GM19239 (cell line): ENCODE data around the gene MEGF8.
A peak's percentile ranks its signal among the peaks of the same experiment; 100 is the strongest.

Experiments
- DNase-seq: peaks from one replicate; pipeline ENCODE4 v3.0.0; 2011; ENCODE audit warnings: low spot score; ENCODE audit not compliant: insufficient read length
- FAIRE-seq: peaks from 2 replicates; lab custom pipeline; 2011; peaks lifted over from hg19 to GRCh38; lab: Jason Lieb, UNC

The MEGF8 gene

GRCh38 chr19:42285541-42285941 is 39.9 kb upstream of the MEGF8 start:
- peak; percentile 59 for FAIRE-seq
- DNase-seq = no peak

DNA sequence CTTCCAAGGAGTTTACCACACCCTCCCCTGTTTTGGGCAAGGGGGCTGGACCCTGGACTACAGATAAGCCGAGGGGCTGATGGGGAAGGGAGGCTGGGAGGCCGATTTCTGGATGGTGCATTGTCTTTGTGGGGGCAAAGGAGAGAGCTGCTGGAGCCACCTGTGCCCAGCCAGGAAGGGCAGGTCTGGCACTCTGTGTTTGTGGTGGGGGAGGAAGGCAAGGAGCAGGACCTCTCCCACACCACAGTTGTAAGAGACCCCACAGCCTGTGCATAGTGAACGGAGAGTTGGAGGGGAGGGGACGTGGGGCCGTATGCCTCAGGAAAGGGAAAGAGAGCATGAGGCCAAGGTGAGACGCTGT is 39.5 kb upstream of the MEGF8 start:
- FAIRE-seq (no peak), DNase-seq (no peak)

DNA sequence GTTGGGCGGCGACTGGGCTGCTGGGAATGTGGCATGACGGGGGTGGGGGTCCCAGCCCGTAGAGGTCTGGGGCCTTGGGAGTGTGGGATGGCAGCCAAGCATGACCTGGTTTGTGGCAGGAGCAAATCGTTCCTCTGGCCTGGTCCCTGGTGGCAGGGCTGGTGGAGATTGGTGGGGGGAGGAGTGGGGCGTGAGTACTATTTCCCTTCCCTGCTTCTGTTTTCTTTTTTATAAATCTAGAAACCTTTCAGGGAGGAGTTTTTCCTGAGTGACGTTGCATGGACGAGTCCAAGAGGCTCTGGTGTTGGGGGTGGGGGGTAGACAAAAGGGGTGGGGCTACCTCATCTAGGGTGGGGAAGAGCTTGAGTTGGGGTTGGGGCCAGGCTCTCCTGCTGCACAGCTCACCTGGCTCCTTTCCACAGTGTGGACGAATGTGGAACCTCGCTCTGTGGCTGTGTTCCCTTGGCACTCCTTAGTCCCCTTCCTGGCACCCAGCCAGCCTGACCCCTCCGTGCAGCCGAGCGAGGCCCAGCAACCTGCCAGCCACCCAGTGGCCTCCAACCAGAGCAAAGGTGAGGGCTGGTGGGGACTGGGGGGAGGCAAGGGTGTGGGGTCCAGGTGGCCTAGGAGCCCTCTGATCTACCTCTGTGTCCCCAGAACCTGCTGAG is 39.0 kb upstream of the MEGF8 start:
- peak; percentile 78 for FAIRE-seq
- no peak for DNase-seq

GRCh38 chr19:42287017-42287826 is 38.2 kb upstream of the MEGF8 start:
- DNase-seq = no peak

GRCh38 chr19:42287827-42288107 is 37.7 kb upstream of the MEGF8 start:
- DNase-seq (no peak), FAIRE-seq (no peak)

More at GRCh38 chr19:42287017-42287826, 38.2 kb upstream of the MEGF8 start:
- no peak for FAIRE-seq

DNA sequence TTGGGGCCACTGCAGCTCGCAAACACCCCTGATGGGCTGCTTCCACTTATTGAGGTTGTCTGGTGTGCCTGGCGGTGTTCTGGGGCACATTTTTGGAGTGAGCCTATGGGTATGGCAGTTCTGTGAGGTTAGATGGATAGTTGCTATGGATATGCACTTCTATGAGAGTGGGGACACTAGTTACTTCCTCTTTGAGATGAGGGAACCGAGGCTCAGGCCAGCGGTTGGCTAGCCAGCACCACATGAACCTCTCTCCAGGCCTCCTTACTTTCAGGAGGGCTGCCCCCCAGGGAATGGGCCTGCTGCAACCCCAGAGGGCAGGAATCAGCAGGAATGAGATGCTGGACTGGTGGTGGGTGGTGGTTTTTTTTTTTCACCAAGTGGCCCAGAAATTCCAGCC is 37.0 kb upstream of the MEGF8 start:
- FAIRE-seq (no peak), DNase-seq (no peak)

DNA sequence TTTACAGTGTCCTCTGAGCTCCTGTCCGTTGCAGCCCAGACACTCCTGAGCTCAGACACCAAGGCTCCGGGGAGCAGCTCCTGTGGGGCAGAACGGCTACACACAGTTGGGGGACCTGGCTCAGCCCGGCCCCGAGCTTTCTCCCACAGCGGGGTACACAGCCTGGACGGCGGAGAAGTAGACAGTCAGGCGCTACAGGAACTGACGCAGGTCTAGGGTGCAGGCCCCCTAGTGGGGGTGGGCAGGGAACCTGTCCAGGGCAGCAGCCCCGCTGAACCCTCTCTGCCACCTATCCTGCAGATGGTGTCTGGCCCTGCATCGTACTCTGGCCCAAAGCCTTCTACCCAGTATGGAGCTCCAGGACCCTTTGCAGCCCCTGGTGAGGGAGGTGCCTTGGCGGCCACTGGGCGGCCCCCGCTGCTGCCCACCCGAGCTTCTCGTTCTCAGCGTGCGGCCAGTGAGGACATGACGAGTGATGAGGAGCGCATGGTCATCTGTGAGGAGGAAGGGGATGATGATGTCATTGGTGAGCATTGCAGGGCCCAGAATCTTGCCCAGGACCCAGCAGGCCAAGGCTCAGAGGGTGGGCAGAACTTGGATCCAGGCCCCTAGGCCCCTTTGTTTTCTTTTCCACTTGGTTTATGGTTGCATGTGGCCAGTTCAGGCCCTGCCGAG is 36.4 kb upstream of the MEGF8 start:
- FAIRE-seq (no peak), DNase-seq (no peak)

DNA sequence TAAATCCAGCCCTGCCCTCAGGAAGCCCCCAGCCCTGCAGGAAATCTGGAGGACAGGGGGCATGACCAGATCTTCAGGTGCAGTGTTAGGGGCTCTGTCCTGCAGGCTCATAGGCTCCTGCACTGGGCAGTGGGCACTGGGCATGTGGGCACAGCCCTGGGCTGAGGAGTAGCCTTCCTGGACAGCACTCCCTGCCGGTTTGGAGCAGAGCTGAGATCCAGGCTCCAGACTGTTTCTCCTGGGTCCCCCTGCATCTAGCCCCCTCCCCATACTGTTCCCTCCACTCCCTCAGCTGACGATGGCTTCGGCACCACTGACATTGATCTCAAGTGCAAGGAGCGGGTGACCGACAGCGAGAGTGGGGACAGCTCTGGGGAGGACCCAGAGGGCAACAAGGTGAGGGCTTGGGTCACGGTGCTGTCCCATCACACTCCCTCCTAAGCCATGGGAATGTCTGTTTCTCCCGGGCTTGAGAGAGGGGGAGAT is 35.8 kb upstream of the MEGF8 start:
- FAIRE-seq (no peak), DNase-seq (no peak)

DNA sequence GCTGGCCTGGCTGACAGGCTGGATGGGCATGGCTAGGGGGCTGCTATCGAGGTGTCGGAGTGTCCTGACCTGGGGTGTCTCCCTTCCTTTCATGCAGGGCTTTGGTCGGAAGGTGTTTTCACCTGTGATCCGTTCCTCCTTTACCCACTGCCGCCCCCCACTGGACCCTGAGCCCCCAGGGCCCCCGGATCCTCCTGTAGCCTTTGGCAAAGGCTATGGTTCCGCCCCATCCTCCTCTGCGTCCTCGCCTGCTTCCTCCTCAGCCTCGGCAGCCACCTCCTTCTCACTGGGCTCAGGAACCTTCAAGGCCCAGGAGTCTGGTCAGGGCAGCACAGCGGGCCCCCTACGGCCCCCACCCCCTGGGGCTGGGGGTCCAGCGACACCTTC is 35.3 kb upstream of the MEGF8 start:
- FAIRE-seq = no peak
- DNase-seq = no peak

GRCh38 chr19:42290523-42291434 is 34.7 kb upstream of the MEGF8 start:
- DNase-seq (no peak), FAIRE-seq (no peak)

- no peak for DNase-seq
- no peak for FAIRE-seq
Observed at GRCh38 chr19:42291435-42291810, 34.0 kb upstream of the MEGF8 start.

DNA sequence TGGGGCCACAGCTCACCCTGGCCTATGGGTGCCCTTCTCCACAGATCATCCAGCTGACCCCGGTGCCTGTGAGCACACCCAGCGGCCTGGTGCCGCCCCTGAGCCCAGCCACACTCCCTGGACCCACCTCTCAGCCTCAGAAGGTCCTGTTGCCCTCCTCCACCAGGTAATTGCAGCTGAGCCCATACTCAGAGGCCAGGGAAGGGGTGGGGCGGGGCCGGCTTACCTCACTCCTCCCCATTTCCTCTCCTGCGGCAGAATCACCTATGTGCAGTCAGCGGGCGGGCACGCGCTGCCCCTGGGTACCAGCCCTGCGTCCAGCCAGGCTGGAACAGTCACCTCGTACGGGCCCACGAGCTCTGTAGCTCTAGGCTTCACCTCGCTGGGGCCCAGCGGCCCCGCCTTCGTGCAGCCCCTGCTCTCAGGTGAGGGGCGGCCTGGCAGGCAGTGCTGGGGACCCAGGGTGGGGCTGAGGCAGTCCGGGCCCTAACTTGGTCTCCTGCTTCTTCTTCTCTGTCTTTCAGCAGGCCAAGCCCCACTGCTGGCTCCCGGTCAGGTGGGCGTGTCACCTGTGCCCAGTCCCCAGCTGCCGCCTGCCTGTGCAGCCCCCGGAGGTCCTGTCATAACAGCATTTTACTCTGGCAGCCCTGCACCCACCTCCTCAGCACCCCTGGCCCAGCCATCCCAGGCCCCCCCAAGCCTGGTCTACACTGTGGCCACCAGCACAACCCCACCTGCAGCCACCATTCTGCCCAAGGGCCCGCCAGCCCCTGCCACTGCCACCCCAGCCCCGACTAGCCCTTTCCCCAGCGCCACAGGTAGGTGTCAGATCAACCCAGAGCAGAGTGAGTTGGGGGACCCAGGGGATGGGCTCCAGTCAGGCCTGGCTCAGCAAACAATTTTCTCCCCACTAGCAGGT is 33.1 kb upstream of the MEGF8 start:
- FAIRE-seq = no peak

DNA sequence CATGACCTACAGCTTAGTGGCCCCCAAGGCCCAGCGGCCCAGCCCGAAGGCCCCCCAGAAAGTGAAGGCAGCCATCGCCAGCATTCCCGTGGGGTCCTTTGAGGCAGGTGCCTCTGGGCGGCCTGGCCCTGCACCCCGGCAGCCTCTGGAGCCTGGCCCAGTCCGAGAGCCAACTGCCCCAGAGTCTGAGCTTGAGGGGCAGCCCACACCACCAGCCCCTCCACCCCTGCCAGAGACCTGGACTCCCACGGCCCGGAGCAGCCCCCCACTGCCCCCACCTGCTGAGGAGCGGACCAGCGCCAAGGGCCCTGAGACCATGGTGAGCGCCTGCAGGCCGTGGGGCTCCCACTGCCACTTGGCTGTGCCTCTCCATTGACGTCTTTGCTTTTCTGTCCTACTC is 32.5 kb upstream of the MEGF8 start:
- DNase-seq (no peak), FAIRE-seq (no peak)

More for the DNA sequence above, 33.1 kb upstream of the MEGF8 start:
- DNase-seq = no peak

DNA sequence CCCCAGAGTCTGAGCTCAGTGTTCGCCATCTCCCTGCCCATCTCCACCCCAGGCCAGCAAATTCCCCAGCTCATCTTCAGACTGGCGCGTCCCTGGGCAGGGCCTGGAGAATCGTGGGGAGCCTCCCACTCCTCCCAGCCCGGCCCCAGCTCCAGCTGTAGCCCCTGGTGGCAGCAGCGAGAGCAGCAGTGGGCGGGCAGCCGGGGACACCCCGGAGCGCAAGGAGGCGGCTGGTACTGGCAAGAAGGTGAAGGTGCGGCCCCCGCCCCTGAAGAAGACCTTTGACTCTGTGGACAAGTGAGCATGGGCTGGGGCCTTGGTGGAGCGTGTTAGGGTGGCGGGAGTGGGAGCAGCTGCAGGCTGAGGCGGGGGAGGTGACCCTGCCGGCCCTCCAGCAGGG is 31.9 kb upstream of the MEGF8 start:
- FAIRE-seq (no peak), DNase-seq (no peak)

DNA sequence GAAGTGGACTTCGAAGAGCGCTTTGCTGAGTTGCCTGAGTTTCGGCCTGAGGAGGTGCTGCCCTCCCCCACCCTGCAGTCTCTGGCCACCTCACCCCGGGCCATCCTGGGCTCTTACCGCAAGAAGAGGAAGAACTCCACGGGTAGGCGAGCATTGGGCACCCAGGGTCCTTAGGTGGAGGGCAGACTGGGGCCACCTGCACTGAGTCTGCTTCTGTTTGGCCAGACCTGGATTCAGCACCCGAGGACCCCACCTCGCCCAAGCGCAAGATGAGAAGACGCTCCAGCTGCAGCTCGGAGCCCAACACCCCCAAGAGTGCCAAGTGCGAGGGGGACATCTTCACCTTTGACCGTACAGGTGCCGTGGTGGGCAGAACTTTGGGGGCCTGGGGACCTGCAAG is 31.5 kb upstream of the MEGF8 start:
- FAIRE-seq (no peak), DNase-seq (no peak)

DNA sequence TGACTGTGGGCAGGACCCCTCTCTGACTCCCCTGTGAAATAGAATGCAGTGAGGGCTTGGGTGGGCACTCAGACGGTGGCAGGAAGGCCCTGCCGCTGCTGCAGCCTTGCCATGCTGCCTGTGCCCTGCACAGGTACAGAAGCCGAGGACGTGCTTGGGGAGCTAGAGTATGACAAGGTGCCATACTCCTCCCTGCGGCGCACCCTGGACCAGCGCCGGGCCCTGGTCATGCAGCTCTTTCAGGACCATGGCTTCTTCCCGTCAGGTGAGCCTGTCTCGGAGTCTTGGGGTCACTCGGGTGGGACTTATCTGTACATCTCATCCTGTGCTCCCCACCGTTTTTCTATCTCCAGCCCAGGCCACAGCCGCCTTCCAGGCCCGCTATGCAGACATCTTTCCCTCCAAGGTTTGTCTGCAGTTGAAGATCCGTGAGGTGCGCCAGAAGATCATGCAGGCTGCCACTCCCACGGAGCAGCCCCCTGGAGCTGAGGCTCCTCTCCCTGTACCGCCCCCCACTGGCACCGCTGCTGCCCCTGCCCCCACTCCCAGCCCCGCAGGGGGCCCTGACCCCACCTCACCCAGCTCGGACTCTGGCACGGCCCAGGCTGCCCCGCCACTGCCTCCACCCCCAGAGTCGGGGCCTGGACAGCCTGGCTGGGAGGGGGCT is 30.8 kb upstream of the MEGF8 start:
- FAIRE-seq = no peak
- no peak for DNase-seq

GRCh38 chr19:42295342-42295741 is 30.1 kb upstream of the MEGF8 start:
- FAIRE-seq (no peak), DNase-seq (no peak)

DNA sequence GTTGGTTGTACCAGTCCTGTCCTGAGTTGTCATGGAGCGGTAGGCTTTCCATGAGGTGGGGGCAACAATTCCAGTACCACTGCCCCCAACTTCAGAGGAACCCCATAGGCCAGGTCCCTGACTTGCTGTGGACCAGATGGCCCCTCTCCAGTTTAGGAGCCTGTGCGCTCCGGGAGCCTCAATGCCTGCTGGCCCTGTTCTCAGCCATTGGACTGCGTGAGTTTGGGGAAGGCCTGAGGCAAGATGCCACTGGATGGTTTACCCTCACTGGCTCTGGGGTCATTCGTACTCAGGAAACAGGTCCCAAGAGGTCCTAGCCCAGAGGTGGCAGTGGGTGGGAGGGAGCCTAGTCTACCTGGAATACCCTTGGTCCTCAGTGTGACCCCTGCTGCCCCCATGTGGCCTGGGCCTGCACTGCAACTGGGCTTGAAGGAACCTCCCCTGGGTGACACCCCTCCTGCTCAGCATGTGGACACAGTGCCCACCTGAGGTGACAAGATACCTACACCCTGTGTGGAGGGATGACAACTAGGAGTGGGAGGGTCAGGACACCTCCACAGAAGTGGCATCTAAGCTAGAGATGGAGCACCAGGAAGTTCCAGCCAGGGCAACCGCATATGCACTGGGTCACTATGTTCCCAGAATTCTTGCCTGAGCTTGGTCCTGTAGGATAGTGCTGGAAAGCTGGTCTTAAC is 29.5 kb upstream of the MEGF8 start:
- FAIRE-seq (peak; percentile 87), DNase-seq (peak; percentile 88)
